Neural progenitor cell (in vitro differentiated cells): Measurements from ENCODE around the gene SLC2A5.

Experiments
- CTCF ChIP-seq: fragments of 200-600 bp; sonication (generic); IDR thresholded peaks from 2 replicates; pipeline ENCODE4 v1.5.1; 2017; ENCODE audit warnings: antibody characterized with exemption, mild to moderate bottlenecking
- EZH2phosphoT487 ChIP-seq: fragments of 200-600 bp; sonication (generic); IDR thresholded peaks from 2 replicates; pipeline ENCODE4 v1.6.1; 2017; ENCODE audit warnings: antibody characterized with exemption

- no peak for TF ChIP-seq CTCF
- no peak for TF ChIP-seq EZH2phosphoT487
These were observed 12.0 kb upstream of the SLC2A5 start for GRCh38 chr1:9081473-9081872.
